GM19238 (cell line): Measurements from ENCODE around the gene TYROBP.
"Not testable (repeated sequence)": the region's sequence is repeated elsewhere in the genome, so short reads cannot be mapped to it uniquely, and the experiment has no call there.

Source experiments
- DNase-seq: peaks from one replicate; pipeline ENCODE4 v3.0.0; 2011; ENCODE audit warnings: low spot score; ENCODE audit not compliant: insufficient read length

TYROBP gene

DNA sequence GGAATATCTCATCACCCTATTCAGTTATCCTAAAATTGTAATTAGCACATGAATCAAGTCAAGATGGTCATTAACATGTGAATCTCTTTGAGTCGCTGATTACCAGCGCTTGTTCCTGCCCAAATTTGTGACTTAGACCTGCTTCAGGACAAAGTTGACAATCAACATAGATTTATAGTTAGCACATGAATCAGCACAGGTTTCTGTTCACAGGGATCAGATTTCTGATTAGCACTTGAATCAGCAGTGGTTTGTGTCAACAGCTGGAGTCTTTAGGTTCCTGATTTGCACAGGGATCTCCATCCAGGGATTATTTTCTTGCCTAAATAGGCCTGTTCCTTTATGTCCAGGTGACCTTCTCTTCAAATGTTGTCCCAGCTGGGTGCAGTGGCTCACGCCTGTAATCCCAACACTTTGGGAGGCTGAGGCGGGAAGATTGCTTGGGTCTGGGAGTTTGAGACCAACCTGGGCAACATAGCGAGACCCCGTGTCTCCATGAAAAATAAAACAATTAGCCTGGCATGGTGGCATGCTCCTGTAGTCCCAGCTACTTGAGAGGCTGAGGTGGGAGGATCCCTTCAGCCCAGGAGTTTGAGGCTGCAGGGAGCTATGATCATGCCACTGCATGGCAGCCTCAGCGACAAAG is 24.3 kb upstream of the TYROBP start:
- no peak for DNase-seq

DNA sequence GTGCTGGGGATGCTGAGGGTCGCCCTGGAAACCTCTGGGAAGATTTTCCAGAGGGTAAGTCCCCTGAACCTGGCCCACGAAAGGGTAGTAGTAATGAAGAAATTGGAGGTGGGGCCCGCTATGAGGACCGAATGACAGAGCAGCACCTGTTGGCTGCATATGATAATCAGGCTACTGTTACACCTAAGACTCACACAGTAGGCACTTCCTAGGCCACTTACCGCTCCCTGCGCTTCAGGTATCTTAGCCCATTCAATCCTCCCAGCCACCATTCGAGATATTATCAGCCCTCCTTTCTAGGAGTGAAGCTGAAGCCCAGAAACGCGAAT is 23.7 kb upstream of the TYROBP start:
- no peak for DNase-seq

- peak; percentile 99 for DNase-seq
Observed at GRCh38 chr19:35931161-35931873, 23.2 kb upstream of the TYROBP start.

GRCh38 chr19:35929876-35930275 is 21.8 kb upstream of the TYROBP start:
- no peak for DNase-seq

DNA sequence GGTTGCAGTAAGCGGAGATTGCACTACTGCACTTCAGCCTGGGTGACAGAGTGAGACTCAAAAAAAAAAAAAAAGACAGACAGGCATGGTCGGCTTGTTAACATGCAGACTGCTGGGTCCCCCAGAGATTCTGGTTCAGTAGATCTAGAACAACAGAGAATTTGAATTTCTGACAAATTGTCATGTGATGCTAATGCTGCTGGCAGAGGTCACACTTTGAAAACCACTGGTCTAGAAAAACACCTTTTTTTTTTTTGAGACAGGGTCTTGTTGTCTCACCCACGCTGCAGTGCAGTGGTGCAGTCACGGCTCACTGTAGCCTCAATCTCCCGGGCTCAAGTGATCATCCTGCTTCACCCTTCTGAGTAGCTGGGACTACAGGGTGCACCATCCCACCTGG is 20.4 kb upstream of the TYROBP start:
- no peak for DNase-seq

DNA sequence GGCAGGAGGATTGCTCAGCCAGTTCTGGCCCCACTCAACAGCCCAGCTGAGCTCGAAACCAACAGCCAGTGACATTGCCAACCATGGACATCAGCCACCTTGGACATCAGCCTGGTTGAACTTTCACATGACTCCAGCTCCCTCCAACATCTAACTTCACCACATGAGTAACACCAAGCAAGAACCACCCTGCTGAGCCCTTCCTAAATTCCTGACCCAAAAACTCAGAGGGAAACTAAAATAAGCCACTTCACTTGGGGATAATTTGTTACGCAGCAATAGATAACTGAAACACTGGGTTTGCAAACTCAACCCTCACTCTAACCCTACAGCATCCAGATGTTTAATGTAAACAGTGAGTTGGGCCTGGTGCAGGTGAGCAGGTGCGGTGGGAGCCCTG is 17.4 kb upstream of the TYROBP start:
- DNase-seq: no peak

- no peak for DNase-seq
Observed at GRCh38 chr19:35921012-35921411, 12.9 kb upstream of the TYROBP start.

DNA sequence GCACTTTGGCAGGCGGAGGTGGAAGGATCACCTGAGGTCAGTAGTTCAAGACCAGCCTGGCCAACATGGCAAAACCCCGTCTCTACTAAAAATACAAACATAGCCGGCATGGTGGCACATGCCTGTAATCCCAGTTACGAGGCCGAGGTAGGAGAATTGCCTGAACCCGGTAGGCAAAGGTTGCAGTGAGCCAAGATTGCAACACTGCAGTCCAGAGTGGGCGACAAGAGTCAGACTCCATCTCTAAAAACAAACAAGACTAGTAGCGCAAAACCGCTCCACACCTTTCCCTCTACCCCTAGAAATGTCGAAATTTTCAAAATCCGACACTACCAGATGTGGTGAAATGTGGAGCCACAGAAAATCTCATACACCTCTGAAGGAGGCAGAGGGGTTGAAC is 11.2 kb upstream of the TYROBP start:
- DNase-seq: no peak

DNA sequence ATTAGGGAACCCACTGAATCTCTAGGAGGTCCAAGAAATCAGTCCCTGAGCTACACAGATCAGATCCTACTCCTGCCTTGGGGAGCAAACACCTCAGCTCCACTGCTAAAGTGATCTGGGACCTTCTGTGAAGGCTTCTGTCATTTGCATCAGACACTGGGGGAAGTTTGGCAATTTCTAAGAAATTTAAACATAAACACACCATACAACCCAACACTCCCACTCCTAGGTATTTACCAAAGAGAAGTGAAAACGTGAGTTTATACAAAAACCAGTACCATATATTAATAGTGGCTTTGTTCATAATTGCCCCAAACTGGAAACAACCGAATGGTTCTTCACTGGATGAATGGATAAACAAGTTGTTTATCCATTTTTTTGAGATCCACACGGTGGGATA is 7.3 kb upstream of the TYROBP start:
- no peak for DNase-seq

- DNase-seq: no peak
Observed at GRCh38 chr19:35913589-35913988, 5.5 kb upstream of the TYROBP start.

GRCh38 chr19:35911790-35912189 is 3.7 kb upstream of the TYROBP start:
- no peak for DNase-seq

DNA sequence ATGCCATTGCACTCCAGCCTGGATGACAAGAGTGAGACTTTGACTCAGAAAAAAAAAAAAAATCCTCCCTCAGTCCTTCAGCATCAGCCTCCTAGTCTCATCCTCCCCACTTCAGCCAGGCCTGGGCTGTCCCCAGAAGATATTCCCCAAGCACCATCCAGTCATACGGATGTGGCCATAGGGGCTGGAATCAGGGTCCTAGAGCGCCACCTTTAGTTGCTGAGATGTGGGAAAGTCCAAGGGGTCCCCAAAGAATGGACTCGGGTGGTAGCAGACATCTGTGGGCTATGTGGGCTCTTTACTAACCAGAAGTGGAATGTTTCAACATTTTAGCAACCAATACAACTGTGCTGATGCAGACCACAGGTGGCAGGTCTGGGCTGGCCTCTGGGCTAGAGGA is 3.1 kb upstream of the TYROBP start:
- DNase-seq: no peak

GRCh38 chr19:35910355-35910754 is 2.3 kb upstream of the TYROBP start:
- not testable (repeated sequence) for DNase-seq

GRCh38 chr19:35909684-35910035 is 1.6 kb upstream of the TYROBP start:
- no peak for DNase-seq

DNA sequence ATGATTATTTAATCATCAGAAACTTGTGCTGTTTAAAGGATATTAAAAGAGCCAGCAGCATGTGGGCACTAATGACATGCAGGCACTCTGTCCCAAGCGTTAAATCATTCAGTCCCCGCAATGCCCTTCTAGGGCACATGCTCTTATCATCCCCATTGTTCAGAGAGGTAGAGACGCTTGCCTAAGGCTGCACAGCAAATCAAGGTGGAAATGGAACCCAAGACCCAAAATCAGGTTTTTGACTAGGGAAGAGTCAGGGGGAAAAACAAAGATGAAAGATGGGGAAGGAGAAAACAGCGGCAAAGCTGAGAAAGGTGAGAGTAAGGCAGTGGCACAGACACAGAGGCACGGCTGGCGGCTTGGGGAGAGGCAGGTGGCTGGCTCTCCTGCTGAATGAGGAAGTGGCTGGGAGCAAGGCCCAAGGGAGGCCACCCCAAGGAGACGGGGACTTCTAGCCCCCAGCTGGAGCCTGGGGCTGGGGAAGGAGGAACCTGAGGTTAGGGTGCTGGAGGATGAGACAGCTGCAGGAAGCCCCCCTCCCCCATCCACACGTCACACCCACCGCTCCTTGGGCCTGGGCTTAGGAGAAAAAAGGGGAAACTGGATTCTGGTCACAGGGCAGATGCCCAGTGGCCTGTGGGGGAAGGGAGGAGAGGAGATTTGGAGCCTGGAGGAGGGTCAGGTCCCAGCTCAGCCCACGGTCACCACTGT is 1.0 kb upstream of the TYROBP start:
- peak; percentile 70 for DNase-seq

DNA sequence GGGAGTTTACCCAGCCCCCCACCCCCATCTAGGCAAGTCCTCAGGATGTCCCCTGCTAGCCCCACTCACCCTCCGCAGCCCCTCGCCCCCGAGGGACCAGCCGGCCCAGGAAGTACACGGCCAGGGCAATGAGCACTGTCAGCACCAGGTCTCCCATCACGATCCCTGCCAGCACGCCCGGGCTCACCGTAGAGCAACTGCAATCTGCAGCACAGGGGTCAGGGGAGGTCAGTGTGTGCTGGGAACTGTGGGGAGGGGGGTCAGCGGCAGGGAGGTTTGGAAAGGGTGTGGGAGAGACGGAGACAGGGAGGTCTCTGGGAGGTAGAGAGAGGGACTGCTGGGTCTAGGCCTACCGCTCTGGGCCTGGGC is 734 bp downstream of the TYROBP start:
- DNase-seq: no peak

DNA sequence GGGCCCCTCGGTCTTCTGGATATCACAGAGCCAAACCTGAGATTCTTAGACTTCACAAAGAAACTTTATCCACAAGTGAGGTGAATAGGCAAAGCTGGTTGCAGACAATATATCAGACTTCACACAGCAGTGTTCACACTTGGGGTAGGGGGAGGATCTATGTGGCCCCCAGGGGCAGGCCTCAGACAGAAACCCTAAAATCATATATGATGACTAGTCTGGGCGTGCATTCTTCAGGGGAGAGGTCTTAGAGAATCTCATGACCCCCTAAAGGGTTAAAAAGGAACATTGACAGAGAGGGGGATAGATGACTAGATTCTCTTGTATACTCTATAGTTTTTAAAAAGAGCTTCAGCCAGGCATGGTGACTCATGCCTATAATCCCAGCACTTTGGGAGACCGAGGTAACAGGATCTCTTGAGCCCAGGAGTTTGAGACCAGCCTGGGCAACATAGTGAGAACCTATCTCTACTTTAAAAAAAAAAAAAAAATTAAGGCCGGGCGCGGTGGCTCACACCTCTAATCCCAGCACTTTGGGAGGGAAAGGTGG is 2.8 kb downstream of the TYROBP start:
- DNase-seq: no peak

- DNase-seq: no peak
Observed at GRCh38 chr19:35904311-35905068, 3.6 kb downstream of the TYROBP start.

GRCh38 chr19:35903550-35904179 is 4.4 kb downstream of the TYROBP start:
- DNase-seq: peak; percentile 79

DNA sequence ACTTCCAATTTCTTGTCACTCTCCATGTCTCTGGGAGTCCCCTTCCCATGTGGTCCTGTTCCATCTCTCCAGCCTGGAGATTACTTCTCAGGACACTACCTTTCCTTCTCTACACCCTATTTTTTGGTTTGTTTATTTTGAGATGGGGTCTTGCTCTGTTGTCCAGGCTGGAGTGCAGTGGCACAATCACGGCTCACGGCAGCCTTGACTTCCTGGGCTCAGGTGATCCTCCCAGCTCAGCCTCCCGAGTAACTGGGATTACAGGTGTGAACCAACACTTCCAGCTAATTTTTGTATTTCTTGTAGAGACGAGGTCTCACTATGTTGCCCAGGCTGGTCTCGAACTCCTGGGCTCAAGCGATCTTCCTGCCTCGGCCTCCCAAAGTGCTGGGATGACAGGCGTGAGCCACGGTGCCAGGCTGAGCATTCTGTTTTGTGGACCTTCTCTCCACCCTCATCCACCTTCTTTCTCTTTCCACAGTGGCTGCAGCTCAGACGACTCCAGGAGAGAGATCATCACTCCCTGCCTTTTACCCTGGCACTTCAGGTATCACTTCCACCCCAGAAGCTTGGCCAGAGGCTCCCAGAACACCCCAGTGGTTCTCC is 5.1 kb downstream of the TYROBP start:
- no peak for DNase-seq
